DMS153 treated with DMSO at 0.1 percent for 48 hours (cell line): ENCODE measurements around the gene ATP8A2.
"Not testable (repeated sequence)": the region's sequence is repeated elsewhere in the genome, so short reads cannot be mapped to it uniquely, and the experiment has no call there.

ENCODE experiments used
- DNase-seq: peaks from one replicate; lab custom pipeline; 2025; ENCODE audit not compliant: unreplicated experiment; lab: John Stamatoyannopoulos, UW

ATP8A2 gene

GRCh38 chr13:25761041-25761440, 389.3 kb downstream of the ATP8A2 start:
- DNase-seq = no peak

DNA sequence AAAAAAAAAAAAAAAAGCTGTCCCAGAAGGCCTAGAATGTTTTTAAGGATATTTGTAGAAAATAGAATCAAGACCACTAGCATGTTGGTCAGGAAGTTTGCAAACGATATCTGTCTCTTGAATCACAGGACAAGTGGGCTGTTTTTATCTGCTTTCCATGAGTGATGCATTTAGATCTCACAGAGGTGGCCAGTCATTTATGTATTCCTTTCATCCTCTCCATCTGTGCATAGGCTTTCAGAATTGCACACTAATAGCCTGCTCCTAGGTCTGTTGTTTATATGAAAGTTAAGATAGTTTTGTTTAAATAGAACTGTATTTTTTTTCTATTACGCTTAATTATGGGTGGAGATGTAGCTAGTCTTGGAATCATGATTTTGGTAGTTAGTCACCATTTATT, 390.5 kb downstream of the ATP8A2 start:
- DNase-seq = no peak

- no peak for DNase-seq
Measured at GRCh38 chr13:25762795-25763377, 391.1 kb downstream of the ATP8A2 start.

DNA sequence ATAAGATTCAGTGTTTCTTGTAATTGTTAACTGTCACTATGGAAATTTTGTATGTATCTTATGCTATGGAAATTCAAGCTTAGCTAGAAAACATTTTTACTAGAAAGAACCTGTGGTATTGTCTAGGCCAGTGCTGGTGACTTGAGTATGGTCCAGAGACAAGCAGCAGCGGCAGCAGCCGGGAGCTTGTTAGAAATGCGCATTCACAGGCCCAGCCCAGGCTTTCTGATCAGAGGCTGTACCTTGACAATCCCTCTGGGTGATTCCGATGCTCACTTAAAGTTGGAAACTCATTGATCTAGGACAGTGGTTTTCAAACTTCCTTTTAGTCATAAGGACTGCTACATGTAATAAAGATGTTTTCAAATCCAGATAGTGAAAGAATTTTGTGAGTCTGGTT, 392.6 kb downstream of the ATP8A2 start:
- DNase-seq = no peak

DNA sequence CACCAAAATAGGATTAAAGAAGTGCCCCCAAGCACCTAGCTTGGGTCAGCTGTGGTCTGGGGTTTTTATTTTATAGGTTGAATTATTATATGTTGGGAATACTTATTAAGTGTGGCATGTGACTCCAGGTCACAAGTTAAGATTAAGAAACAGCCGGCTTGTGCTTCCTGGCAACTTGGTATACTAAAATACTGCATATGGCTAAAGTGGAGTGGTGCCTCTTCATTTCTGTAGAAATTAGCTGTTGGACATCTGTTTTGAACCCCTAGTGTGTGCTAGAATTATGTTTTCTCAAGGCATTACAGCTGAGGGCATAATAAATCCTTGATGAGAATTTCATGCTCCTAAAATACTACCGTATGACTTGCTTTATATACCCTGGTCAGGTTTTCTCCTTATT, 393.5 kb downstream of the ATP8A2 start:
- DNase-seq = no peak

DNA sequence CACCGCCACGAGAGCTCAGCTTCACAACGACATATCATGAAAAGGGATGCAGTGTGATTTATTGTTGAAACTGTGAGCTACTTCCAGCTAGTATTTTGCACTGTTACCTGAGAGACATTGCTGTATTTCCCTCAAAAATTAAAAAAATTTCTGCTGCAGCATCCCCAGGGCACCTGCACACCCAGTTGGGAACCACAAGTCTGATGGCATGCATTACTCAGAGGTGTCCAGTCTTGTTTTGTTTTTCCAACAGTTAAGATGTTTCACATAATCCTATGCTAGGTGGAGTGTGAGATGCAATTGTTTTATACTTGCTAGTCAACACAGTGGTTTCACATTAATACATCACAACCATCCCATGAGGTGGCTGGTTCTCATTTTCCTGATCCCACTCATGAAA, 394.8 kb downstream of the ATP8A2 start:
- no peak for DNase-seq

DNA sequence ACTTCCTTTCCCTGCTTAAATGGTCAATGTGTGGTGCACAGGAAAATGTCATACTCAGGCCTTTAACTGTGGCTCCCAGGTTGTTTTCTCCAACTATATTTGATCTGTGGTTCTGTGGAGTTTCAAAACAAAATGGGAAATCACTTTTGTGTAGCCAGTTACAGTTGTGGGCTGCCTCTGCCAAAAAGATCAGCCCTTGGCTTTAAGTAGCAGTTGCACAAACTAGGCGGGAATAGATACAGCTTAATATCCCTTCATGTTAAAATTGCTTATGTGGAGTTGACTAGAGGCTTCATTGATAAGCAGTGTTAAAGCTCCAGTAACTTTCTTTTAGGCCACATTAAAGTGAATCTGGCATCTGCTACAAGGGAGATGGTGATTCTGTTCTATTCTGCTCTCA, 395.2 kb downstream of the ATP8A2 start:
- DNase-seq = no peak

DNA sequence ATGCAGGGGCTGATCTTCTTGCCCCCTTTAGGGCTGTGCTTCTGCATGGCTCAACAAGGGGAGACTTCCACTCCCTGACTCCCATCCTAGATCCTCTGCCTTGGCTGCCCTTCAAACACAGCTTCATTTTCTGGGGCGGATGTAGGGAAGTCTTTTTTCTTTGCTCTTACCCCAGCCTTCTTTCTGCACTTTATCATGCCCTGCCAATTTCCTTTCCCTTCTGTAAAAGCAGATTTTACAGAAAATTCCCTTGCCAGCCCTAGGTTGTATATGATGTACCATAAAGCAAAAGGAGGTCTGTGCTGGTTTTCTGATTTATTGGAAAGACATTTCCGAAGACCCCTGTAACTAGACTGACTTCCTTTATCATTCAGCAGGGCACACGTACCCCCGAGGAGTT, 396.6 kb downstream of the ATP8A2 start:
- no peak for DNase-seq

DNA sequence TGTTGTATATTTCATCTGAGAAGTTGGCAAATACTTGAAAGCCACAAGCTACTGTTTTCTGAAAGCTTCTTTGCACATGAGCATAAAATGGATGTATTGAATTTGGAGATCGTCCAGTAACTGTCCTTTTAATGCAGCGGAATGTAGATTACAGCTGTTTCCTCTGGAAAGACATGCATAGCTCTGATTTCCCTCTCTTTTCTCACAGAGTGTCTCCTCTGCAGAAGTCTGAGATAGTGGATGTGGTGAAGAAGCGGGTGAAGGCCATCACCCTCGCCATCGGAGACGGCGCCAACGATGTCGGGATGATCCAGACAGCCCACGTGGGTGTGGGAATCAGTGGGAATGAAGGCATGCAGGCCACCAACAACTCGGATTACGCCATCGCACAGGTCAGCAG, 397.1 kb downstream of the ATP8A2 start:
- no peak for DNase-seq

DNA sequence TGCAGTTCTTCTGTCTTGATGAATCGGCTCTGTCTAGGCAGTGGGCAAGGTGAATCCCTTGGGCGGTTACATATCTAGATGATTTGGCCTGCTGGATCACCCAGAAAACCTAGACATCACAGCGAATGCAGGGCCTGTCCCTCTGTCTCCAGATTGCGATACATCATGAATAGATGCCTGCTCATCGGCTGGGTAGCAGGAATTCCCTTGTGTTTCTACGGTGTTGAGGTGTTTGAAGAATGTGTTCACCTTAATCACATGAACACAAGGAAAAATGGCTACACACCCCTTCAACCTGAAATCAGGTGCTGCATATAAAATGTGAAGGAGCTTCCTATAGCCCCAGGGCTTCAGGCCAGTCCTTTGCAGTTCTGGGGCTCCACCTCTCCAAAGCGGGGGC, 398.8 kb downstream of the ATP8A2 start:
- DNase-seq = no peak

DNA sequence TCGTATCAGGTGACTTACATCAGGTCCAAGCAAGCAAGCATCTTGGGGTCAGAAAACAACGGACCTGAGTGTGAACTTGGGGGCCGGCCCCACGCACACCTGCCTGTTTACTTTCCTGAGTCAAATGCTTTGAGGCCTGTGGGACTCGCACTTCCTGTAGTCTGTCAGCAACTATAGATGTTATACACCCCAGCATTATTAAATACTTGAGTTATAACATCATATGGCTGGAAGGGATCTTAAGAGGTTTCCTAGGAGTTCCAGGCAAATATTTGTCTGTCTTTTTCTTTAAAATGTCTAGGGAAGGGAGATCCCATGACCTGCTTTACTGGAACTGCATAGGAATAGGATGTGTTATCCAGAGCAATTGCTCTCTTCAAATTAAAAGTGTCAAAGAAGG, 399.4 kb downstream of the ATP8A2 start:
- DNase-seq = no peak

DNA sequence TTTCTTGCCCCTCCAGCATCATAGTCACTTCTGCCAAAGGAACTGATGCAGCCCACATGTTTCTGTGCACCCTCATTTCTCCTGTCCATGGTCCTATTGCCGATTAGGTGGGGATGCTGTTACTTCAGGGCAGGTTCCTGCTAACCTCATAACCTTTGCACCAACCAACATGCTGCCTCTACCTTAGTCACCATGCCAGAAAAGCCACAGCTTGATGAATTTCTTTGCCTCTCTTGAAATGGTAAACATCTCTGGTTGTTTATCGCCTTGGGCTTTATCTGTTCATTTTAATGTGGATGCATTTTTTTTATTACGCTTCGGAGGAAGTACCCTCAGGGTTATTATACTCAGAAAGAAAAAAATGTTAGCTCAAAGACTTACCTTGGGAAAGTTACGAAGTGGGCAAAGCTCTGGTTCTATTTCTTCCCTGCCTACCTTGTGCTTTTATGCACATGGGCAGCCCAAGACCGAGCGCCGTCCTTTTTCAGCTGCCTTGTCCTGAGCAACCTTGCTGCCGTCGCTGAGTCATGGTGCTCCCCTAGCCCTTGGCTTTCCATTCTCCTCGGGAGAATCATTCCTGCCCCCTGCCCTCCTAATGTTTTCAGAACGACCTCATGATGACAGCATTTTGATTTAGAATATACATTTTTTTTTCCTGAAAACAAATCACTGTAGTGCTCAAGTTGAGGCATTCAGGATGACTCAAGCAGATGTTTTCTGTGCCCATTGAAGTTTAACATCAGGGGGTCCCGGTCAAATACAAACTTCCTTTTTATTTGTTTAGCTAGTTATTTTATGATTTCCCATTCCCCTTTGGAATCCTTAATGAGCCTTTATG, 400.1 kb downstream of the ATP8A2 start:
- DNase-seq = no peak

DNA sequence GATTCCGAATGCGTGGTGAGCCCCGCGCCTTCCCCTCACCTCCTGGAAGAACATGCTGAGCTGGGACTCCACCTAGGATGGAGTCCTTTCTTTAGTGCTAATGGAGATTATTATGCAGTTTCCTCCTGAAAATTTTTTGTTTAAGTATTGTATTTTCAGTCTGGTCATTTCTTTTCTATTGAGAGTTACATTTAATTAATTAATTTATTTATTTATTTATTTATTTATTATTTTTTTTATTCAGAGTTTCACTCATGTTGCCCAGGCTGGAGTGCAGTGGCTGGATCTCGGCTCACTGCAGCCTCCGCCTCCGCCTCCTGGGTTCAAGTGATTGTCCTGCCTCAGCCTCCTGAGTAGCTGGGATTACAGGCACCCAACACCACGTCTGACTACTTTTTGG, 400.8 kb downstream of the ATP8A2 start:
- DNase-seq = not testable (repeated sequence)

DNA sequence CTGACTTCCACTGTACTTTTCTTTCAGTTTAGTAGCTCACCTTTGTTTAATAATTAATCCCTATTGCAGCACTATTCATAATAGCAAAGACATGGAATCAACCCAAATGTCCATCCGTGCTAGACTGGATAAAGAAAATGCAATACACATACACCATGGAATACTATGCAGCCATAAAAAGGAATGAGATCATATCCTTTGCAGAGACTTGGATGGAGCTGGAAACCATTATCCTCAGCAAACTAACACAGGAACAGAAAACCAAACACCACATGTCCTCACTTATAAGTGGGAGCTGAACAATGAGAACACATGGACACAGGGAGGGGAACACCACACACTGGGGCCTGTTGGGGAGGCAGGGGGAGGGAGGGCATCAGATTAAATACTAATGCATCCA, 402.3 kb downstream of the ATP8A2 start:
- not testable (repeated sequence) for DNase-seq

- no peak for DNase-seq
Measured at GRCh38 chr13:25775275-25775674, 403.5 kb downstream of the ATP8A2 start.

DNA sequence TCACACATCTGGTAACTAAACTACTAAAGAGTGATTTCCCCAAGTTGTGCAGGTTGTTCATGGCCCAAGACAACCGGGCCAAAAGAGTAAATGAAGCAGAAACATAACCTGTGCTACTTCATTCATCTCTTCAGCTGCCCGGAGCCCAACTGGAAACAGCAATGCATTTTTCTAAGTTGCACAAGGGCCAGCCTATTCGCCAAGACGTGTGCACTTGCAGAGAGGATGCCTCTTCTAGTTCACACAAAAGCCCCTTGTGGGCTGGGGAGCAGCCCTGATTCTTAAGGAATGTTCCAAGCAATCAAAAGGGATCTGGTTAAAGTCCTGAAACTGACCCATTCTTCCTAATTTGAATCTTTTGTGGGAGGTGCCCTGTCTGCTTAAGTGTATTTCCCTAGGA, 404.2 kb downstream of the ATP8A2 start:
- no peak for DNase-seq

DNA sequence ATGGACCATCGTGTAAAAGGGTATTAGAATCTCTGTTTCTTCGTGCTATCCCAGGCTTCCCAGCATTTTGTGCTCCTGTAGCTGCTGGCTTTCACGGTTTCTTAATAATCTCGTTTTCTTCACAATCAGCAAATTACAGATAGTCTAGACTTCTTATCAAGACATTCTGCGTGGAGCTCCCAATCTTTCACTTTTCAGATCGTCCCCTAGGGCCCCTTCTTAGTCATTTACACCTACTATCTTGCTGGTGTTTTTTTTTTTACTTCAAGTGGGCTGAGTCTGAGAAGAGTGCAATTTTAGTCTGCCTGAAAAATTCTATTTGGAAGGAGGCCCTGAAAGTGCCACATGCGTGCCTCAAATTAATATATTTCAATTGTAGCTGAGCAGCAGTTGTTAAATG, 404.9 kb downstream of the ATP8A2 start:
- no peak for DNase-seq

DNA sequence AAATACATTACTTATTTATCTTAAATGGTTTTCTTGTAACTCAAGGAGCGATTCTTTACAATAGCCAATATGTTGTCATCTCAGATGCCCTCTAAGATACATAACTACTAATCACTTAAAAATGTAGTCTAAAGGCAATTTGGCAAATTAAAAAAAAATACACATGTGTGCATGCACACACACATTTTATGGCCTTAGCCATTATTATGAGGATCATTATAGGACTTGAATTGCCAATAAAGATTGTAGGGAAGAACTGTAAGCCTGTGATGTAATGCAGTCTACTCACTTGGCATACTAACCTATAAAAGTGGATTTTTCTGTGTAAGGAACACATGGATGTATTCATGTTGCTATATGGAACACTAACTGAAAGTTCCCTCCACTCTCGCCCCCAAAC, 405.7 kb downstream of the ATP8A2 start:
- DNase-seq = no peak

GRCh38 chr13:25778365-25778764, 406.6 kb downstream of the ATP8A2 start:
- no peak for DNase-seq

- no peak for DNase-seq
Measured at GRCh38 chr13:25778808-25779305, 407.1 kb downstream of the ATP8A2 start.

GRCh38 chr13:25783076-25783475, 411.3 kb downstream of the ATP8A2 start:
- DNase-seq = no peak

DNA sequence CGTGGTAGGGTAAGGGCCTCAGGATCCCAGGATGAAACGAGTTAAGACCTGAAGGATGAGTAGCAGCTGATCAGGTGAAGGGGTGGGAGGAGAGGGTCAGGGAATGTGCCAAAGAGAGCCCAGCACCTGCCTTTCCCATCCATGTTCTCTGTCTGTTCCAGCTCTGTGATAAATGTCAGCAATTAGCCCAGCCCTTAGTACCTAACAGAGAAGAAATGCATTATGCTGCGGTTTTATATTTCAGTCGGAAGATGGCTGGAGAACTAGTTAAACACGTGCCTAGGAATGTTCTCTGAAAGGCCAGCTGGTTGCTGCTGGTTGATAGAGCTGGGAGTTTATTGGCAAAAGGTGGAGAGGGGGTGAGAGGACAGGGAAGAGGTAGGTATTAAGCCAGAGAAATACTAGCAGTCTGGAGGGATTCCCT, 411.8 kb downstream of the ATP8A2 start:
- peak; percentile 46 for DNase-seq

GRCh38 chr13:25784119-25784518, 412.3 kb downstream of the ATP8A2 start:
- DNase-seq = no peak
